ENCODE measurements around the gene ACOX3. TPM values are rescaled to one million over a fixed set of nuclear protein-coding genes. Genes with fewer than 3 reads are reported as not detected.

ACOX3 gene
- total RNA-seq, 4 donors from 2014 or later = 18.7 to 104 (median 31.3) TPM

DNA sequence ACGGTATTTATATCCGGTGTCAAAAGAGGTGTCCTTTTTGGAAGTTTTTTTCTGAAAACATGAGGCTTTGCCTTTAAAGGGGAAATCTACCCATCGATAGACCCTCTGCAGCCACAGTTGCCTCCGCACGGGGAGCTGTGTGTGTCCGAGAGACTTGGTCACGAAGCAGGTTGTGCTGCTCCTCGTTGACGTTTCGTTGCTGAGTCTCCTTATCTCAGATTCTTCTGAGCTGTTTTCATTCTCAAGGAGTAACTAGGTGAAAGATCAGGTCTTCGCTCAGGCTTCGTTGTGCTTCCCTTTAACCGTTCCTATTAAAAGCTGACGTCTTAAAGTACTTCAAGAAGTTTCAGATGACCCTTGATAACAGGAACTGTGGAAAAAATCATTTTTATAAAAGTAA lies 23.9 kb upstream of the ACOX3 start:
- WGBS, 2 donors (ENCODE audit: low coverage in 1 of 2) = 89 to 94% methylated on average over 9 to 14 of the region's 14 CpGs
- Histone ChIP-seq H3K9me3 (no peaks in the 10 kb centered on the region), H3K4me3 (no peak overlapping the region), H3K4me1 (no peaks in the 10 kb centered on the region), H3K36me3 (peaks cover 0 to 17% (median 4%) of the 10 kb centered on the region in 4 donors), H3K27me3 (no peaks in the 10 kb centered on the region), H3K27ac (no peak overlapping the region)
- no peak for DNase-seq
- intact Hi-C loops (cut with DNase I; ENCODE audit: low total_unique reads) = no loop called here
- in situ Hi-C loops (cut with MboI; ENCODE audit: low pct_ligation_motif_present in 1 of 4, low pct_unique_long_range_greater_than_20kb in 1 of 4, low sequenced_read_pairs in 3 of 4) = loop anchor here in 2 of 4 donors (10.0 to 25.0 kb wide), 2 partner anchors 123 to 130 kb away; partner anchors contain the start of genes CPZ (in 2 of the 2) and GPR78 (in 1 of the 2)
- TF ChIP-seq, protein P1, sequence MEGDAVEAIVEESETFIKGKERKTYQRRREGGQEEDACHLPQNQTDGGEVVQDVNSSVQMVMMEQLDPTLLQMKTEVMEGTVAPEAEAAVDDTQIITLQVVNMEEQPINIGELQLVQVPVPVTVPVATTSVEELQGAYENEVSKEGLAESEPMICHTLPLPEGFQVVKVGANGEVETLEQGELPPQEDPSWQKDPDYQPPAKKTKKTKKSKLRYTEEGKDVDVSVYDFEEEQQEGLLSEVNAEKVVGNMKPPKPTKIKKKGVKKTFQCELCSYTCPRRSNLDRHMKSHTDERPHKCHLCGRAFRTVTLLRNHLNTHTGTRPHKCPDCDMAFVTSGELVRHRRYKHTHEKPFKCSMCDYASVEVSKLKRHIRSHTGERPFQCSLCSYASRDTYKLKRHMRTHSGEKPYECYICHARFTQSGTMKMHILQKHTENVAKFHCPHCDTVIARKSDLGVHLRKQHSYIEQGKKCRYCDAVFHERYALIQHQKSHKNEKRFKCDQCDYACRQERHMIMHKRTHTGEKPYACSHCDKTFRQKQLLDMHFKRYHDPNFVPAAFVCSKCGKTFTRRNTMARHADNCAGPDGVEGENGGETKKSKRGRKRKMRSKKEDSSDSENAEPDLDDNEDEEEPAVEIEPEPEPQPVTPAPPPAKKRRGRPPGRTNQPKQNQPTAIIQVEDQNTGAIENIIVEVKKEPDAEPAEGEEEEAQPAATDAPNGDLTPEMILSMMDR (IDR thresholded peaks at IDR 0.05) = no peak
- TF ChIP-seq EP300 (IDR thresholded peaks at IDR 0.05; ENCODE audit: low read depth) (no peak), POLR2A (IDR thresholded peaks at IDR 0.05) (no peak), POLR2AphosphoS5 (IDR thresholded peaks at IDR 0.05) (no peak)

DNA sequence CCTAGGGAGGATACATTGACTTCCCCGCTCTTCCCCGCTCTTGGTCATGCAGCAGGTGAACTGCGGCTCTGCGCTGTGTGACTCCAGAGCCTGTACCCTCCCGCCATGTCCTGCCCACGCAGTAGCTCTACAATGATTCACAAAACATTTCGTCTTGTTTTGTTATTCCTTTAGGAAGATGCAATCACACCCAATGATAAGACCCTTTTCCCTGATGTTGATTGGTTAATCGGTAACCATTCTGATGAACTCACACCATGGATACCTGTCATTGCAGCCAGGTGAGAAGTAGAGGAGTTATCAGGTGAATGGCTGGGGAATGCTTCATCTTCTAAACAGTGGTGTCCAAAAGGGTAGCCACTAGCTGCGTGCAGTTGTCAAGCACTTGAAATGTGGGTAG lies 23.3 kb upstream of the ACOX3 start:
- no peaks in the 10 kb centered on the region for H3K4me1 ChIP-seq
- WGBS, 2 donors (ENCODE audit: low coverage in 1 of 2) = 86 to 96% methylated on average over 1 to 9 of the region's 9 CpGs
- H3K36me3 ChIP-seq = peaks cover 0 to 17% (median 4%) of the 10 kb centered on the region in 4 donors
- no peak for TF ChIP-seq EP300 (IDR thresholded peaks at IDR 0.05; ENCODE audit: low read depth)
- TF ChIP-seq, protein P1 (IDR thresholded peaks at IDR 0.05) = no peak
- no peak for TF ChIP-seq POLR2A (IDR thresholded peaks at IDR 0.05)
- no peak for TF ChIP-seq POLR2AphosphoS5 (IDR thresholded peaks at IDR 0.05)
- no peaks in the 10 kb centered on the region for H3K27me3 ChIP-seq
- H3K9me3 ChIP-seq = no peaks in the 10 kb centered on the region
- intact Hi-C loops (cut with DNase I; ENCODE audit: low total_unique reads) (no loop called here), in situ Hi-C loops (cut with MboI; ENCODE audit: low pct_ligation_motif_present in 1 of 4, low pct_unique_long_range_greater_than_20kb in 1 of 4, low sequenced_read_pairs in 3 of 4) (loop anchor here in 2 of 4 donors (10.0 to 25.0 kb wide), 2 partner anchors 123 to 131 kb away; partner anchors contain the start of genes CPZ (in 2 of the 2) and GPR78 (in 1 of the 2))
- H3K4me3 ChIP-seq = no peak overlapping the region
- no peak for DNase-seq
- no peak overlapping the region for H3K27ac ChIP-seq

DNA sequence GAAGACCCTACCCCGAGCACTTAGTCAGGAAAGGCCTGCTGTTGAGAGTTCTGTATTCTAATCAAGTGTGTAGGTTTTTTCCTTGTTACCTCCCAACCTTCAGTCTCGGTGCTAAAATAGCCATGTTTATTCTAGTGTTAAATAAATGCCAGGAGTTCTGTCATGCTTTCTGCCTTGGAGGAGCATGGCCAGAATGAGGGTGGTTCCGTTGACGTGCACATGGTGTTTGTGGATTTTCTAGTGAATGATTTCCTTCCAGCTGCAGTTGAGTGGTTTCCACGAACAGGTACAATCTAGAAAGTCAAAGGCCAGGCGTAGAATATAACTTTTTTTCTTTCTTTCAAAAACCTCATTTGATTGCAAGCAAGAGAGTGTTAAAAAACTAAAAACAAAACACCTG lies 21.1 kb upstream of the ACOX3 start:
- H3K4me1 ChIP-seq = no peaks in the 10 kb centered on the region
- 88 to 90% methylated on average over 4 to 6 of the region's 6 CpGs for WGBS, 2 donors (ENCODE audit: low coverage in 1 of 2)
- in situ Hi-C loops (cut with MboI; ENCODE audit: low pct_ligation_motif_present in 1 of 4, low pct_unique_long_range_greater_than_20kb in 1 of 4, low sequenced_read_pairs in 3 of 4) = loop anchor here in 2 of 4 donors (10.0 to 25.0 kb wide), 2 partner anchors 126 to 133 kb away; partner anchors contain the start of genes CPZ (in 2 of the 2) and GPR78 (in 1 of the 2)
- intact Hi-C loops (cut with DNase I; ENCODE audit: low total_unique reads) = no loop called here
- TF ChIP-seq POLR2AphosphoS5 (IDR thresholded peaks at IDR 0.05) = no peak
- no peak for TF ChIP-seq POLR2A (IDR thresholded peaks at IDR 0.05)
- no peak for TF ChIP-seq EP300 (IDR thresholded peaks at IDR 0.05; ENCODE audit: low read depth)
- TF ChIP-seq, protein P1 (IDR thresholded peaks at IDR 0.05) = no peak
- H3K4me3 ChIP-seq = no peak overlapping the region
- no peak for DNase-seq
- H3K27ac ChIP-seq = no peak overlapping the region
- no peaks in the 10 kb centered on the region for H3K9me3 ChIP-seq
- H3K27me3 ChIP-seq = no peaks in the 10 kb centered on the region
- H3K36me3 ChIP-seq = peaks cover 0 to 13% (median 5%) of the 10 kb centered on the region in 4 donors

DNA sequence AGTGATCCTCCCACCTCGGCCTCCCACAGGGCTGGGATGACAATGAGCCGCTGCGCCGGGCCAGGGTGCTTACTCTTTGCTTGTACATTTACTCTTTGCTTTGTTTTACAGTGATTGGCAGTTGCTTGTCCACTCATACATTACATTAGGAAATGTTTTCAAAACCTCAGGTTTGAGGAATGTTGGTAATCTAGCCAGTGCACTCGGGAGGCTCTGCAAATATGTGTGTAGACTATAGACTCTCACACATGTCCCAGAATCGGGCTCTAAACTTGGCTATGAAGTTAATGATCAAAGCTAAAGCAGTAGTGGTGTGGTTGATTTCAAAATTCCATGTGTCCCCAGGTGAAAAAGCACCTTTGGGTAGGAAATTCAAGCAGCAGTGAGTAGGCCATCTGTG lies 20.6 kb upstream of the ACOX3 start:
- in situ Hi-C loops (cut with MboI; ENCODE audit: low pct_ligation_motif_present in 1 of 4, low pct_unique_long_range_greater_than_20kb in 1 of 4, low sequenced_read_pairs in 3 of 4) = loop anchor here in 2 of 4 donors (10.0 to 25.0 kb wide), 2 partner anchors 126 to 134 kb away; partner anchors contain the start of genes CPZ (in 2 of the 2) and GPR78 (in 1 of the 2)
- 92 to 94% methylated on average over 2 to 6 of the region's 6 CpGs for WGBS, 2 donors (ENCODE audit: low coverage in 1 of 2)
- Histone ChIP-seq H3K27ac (no peak overlapping the region), H3K4me1 (no peaks in the 10 kb centered on the region), H3K36me3 (peaks cover 0 to 13% (median 5%) of the 10 kb centered on the region in 4 donors), H3K27me3 (no peaks in the 10 kb centered on the region), H3K9me3 (no peaks in the 10 kb centered on the region), H3K4me3 (no peak overlapping the region)
- intact Hi-C loops (cut with DNase I; ENCODE audit: low total_unique reads) = no loop called here
- no peak for TF ChIP-seq POLR2A (IDR thresholded peaks at IDR 0.05)
- no peak for TF ChIP-seq POLR2AphosphoS5 (IDR thresholded peaks at IDR 0.05)
- no peak for TF ChIP-seq EP300 (IDR thresholded peaks at IDR 0.05; ENCODE audit: low read depth)
- TF ChIP-seq, protein P1 (IDR thresholded peaks at IDR 0.05) = no peak
- no peak for DNase-seq
